NT2/D1 (cell line): ENCODE data around the gene SLC25A23.

Experiments used
- SUZ12 ChIP-seq: IDR thresholded peaks from 2 replicates; pipeline ENCODE4 v1.6.1; 2011; ENCODE audit not compliant: insufficient read length, insufficient read depth; ENCODE audit errors: extremely low read depth
- YY1 ChIP-seq: IDR thresholded peaks from 2 replicates; pipeline ENCODE4 v1.6.1; 2011; ENCODE audit not compliant: insufficient read length, insufficient read depth
- ZNF274 ChIP-seq: IDR thresholded peaks from 2 replicates; pipeline ENCODE4 v1.6.1; 2011; ENCODE audit warnings: mild to moderate bottlenecking, low read depth, low read length

DNA sequence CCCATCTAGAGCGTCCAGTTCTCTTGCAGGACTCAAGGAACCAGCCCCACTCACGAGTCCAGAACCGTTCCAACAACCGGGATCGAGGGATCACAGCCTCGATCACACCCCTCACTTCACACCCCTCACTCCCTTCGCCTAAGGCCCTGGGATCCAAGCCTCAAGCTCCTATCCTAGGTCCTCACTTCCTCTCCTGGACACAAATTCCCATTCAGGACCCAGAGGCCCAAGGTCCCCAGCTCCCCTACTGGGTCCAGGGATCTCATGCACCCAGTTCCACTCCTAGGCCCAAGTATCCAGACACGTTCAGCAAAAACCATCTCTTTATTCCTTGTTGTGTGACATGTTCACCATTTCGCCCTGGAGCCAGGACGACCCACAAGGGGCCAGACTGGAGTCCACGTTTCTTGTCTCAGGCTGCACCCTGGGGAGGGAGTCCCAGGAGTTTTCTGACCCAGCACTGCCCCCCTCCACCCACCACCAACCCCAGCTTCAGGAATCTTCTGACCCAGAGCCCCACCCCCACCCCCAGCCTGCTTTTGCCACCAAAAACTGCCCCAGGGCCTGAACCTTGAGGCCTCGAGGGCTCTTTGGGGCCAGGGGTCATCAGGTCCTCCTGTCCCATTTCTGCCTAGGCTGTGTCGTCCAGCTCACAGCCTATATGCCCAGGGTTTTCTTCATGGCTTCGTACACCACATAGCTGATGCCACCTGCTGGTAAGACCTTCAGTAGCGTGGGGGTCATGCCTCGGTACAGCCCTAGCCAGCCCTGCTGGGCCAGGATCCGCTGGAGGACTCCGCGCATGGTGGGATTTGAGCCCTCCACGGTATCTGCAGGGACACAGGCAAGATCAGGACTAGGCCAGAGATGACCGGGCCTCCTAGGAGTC lies 33.6 kb downstream of the SLC25A23 start:
- TF ChIP-seq YY1, result no peak
- TF ChIP-seq ZNF274, result no peak
- no peak for TF ChIP-seq SUZ12
